CD14-positive monocyte (primary cell): Measurements from ENCODE around the gene SARS1. TPM values are rescaled to one million over a fixed set of nuclear protein-coding genes. Genes with fewer than 3 reads are reported as not detected.

Source experiments
- DNase-seq, 3 donors: peaks; one replicate each; pipeline ENCODE4 v3.0.0-alpha.2; 2011 to 2022
- H2AFZ ChIP-seq: 2 replicates; pipeline ENCODE4 v1.6.0; 2012; ENCODE audit warnings: mild to moderate bottlenecking, low read depth, low read length, inconsistent platforms; ENCODE audit not compliant: insufficient read depth, poor library complexity, severe bottlenecking
- H3K27ac ChIP-seq, 2 donors: 1 replicate in 1 of 2; 2 replicates in 1 of 2; pipeline ENCODE4 v1.5.1; 2012 to 2013; ENCODE audit warnings: low read length in 2 of 2, control low read depth in 1 of 2, inconsistent platforms in 1 of 2, low read depth in 1 of 2, mild to moderate bottlenecking in 1 of 2
- H3K27me3 ChIP-seq, 2 donors: one replicate each; pipeline versions ENCODE4 v1.6.0 to v1.6.1; 2011 to 2013; ENCODE audit warnings: low read length in 2 of 2; ENCODE audit not compliant: control insufficient read depth in 2 of 2, insufficient read depth in 2 of 2
- H3K36me3 ChIP-seq, 2 donors: replicated peaks in 1 of 2; 1 replicate in 1 of 2; 2 replicates in 1 of 2; pipeline versions ENCODE4 v1.5.1 to v1.6.1; 2012 to 2013; ENCODE audit warnings: low read length in 2 of 2, control low read depth in 1 of 2, inconsistent platforms in 1 of 2, mild to moderate bottlenecking in 1 of 2; ENCODE audit not compliant: insufficient read depth in 2 of 2, control insufficient read depth in 1 of 2
- H3K4me1 ChIP-seq, 2 donors: 1 replicate in 1 of 2; 2 replicates in 1 of 2; pipeline versions ENCODE4 v1.5.1 to v1.6.1; 2012 to 2013; ENCODE audit warnings: low read length in 2 of 2, control low read depth in 1 of 2, inconsistent platforms in 1 of 2, mild to moderate bottlenecking in 1 of 2, moderate library complexity in 1 of 2; ENCODE audit not compliant: insufficient read depth in 2 of 2, control insufficient read depth in 1 of 2
- H3K4me2 ChIP-seq: replicated peaks from 2 replicates; pipeline ENCODE3; 2012; ENCODE audit warnings: low read length, moderate library complexity, mild to moderate bottlenecking; ENCODE audit not compliant: poor library complexity, severe bottlenecking; ENCODE audit errors: extremely low read depth
- H3K4me3 ChIP-seq, 3 experiments: fragments of 200-600 bp in 1 of 3; sonication (generic) in 1 of 3; replicated peaks in 1 of 3; 1 replicate in 2 of 3; 2 replicates in 1 of 3; pipeline ENCODE4 v1.5.1; 2011 to 2013; ENCODE audit warnings: low read length in 3 of 3, mild to moderate bottlenecking in 3 of 3, control low read depth in 2 of 3, low read depth in 2 of 3, inconsistent platforms in 1 of 3, moderate library complexity in 1 of 3
- H3K79me2 ChIP-seq: 2 replicates; pipeline ENCODE4 v1.6.0; 2012; ENCODE audit warnings: mild to moderate bottlenecking, control low read depth, inconsistent platforms, low read length, moderate library complexity; ENCODE audit not compliant: insufficient read depth
- H3K9ac ChIP-seq: 2 replicates; pipeline ENCODE4 v1.6.0; 2017; ENCODE audit warnings: low read length, mild to moderate bottlenecking; ENCODE audit not compliant: insufficient read depth, poor library complexity, severe bottlenecking
- H3K9me3 ChIP-seq, 2 donors: replicated peaks in 1 of 2; 1 replicate in 1 of 2; 2 replicates in 1 of 2; pipeline versions ENCODE4 v1.5.1 to v1.6.1; 2012 to 2013; ENCODE audit warnings: low read length in 2 of 2, control low read depth in 1 of 2; ENCODE audit not compliant: control insufficient read depth in 1 of 2, insufficient read depth in 1 of 2
- H4K20me1 ChIP-seq: 2 replicates; pipeline ENCODE4 v1.6.0; 2012; ENCODE audit warnings: mild to moderate bottlenecking, low read length, control low read depth, moderate library complexity; ENCODE audit not compliant: insufficient read depth
- H3K27ac Mint-ChIP-seq, 7 donors: one replicate each; pipeline ENCODE4 v1.8.0; 2020; ENCODE audit warnings: mild to moderate bottlenecking in 7 of 7, mixed read lengths in 7 of 7, moderate library complexity in 6 of 7, inconsistent platforms in 2 of 7
- H3K27me3 Mint-ChIP-seq, 3 donors: one replicate each; pipeline ENCODE4 v1.8.0; 2021 to 2022; ENCODE audit warnings: low read depth in 3 of 3, mild to moderate bottlenecking in 3 of 3, mixed read lengths in 3 of 3, moderate library complexity in 3 of 3, inconsistent platforms in 1 of 3
- H3K36me3 Mint-ChIP-seq, 2 donors: one replicate each; pipeline ENCODE4 v1.8.0; 2020; ENCODE audit warnings: mixed read lengths in 2 of 2, inconsistent platforms in 1 of 2, mild to moderate bottlenecking in 1 of 2
- H3K4me1 Mint-ChIP-seq: one replicate; pipeline ENCODE4 v1.8.0; 2020; ENCODE audit warnings: mild to moderate bottlenecking, mixed read lengths
- H3K4me3 Mint-ChIP-seq, 2 donors: one replicate each; pipeline ENCODE4 v1.8.0; 2020; ENCODE audit warnings: mild to moderate bottlenecking in 2 of 2, mixed read lengths in 2 of 2, moderate library complexity in 1 of 2
- H3K9me3 Mint-ChIP-seq, 7 donors: one replicate each; pipeline ENCODE4 v1.8.0; 2020 to 2022; ENCODE audit warnings: mixed read lengths in 7 of 7, mild to moderate bottlenecking in 6 of 7, moderate library complexity in 6 of 7, inconsistent platforms in 2 of 7
- WGBS: methylation state at CpG from one replicate; pipeline ENCODE4 v1.1.5; 2013; ENCODE audit warnings: missing lambda C conversion rate; ENCODE audit not compliant: insufficient coverage; 5-methylcytosine and 5-hydroxymethylcytosine counted together
- intact Hi-C, 2 donors: fragments of 100-400 bp; cut with micrococcal nuclease; formaldehyde crosslinking; loops; one replicate each; pipeline versions ENCODE4 v1.15.0 to v1.15.1; 2023
- polyA plus RNA-seq, 3 donors: library from polyadenylated mRNA; depleted of rRNA in 1 of 3; unstranded in 2 of 3; stranded (reverse) in 1 of 3; fragments of 300-500 nt in 2 of 3; fragments of >200 nt in 1 of 3; fragmentation: Illumina TruSeq in 2 of 3; gene quantifications; 1 replicate in 2 of 3; 2 replicates in 1 of 3; pipeline ENCODE4 v1.2.3, GENCODE V29; 2012 to 2021
- TF ChIP-seq, protein P1 (sequence below): fragments of 200-600 bp; IDR thresholded peaks from one replicate; pipeline ENCODE4 v1.8.0; 2022; ENCODE audit warnings: antibody characterized with exemption, mild to moderate bottlenecking

SARS1 gene
- polyA plus RNA-seq, 3 donors: 70.1 to 107 (median 99.1) TPM

DNA sequence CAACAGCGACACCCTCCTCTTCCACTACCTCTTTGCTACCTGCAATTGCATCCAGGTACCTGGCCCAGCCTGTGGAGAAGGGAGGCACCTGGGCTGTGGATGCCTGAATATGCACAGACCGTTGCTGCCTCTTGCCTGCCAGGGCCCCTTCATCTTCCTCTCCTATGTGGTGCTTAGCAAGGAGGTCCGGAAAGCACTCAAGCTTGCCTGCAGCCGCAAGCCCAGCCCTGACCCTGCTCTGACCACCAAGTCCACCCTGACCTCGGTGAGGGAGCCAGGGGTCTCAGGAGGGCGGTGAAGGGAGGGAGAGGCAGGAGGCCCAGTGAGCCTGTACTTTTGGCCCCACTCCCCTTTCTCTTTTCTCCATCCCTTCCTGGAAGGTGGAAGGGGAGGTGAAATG, 57.7 kb downstream of the SARS1 start:
- Mint-ChIP-seq H3K27ac (no peak overlapping the region), H3K36me3 (peaks cover 0 to under 1% of the 10 kb centered on the region in 2 donors), H3K4me3 (no peak overlapping the region), H3K9me3 (no peaks in the 10 kb centered on the region), H3K27me3 (peaks cover 6 to 10% (median 10%) of the 10 kb centered on the region in 3 donors), H3K4me1 (peaks cover 20% of the 10 kb centered on the region)
- Histone ChIP-seq H3K36me3 (no peaks in the 10 kb centered on the region), H3K27ac (no peak overlapping the region), H3K79me2 (no peaks in the 10 kb centered on the region), H4K20me1 (no peaks in the 10 kb centered on the region), H3K4me3 (no peak overlapping the region), H3K27me3 (no peaks in the 10 kb centered on the region), H3K4me1 (peaks cover 8 to 19% of the 10 kb centered on the region in 2 donors), H2AFZ (no peak overlapping the region), H3K4me2 (no peak overlapping the region), H3K9me3 (no peaks in the 10 kb centered on the region), H3K9ac (no peak overlapping the region)
- intact Hi-C loops: loop anchor here in 1 of 2 donors (10.0 kb wide), 1 partner anchor 263 kb away; the partner anchor contains the start of gene GPR61
- no peak for DNase-seq
- TF ChIP-seq, protein P1, sequence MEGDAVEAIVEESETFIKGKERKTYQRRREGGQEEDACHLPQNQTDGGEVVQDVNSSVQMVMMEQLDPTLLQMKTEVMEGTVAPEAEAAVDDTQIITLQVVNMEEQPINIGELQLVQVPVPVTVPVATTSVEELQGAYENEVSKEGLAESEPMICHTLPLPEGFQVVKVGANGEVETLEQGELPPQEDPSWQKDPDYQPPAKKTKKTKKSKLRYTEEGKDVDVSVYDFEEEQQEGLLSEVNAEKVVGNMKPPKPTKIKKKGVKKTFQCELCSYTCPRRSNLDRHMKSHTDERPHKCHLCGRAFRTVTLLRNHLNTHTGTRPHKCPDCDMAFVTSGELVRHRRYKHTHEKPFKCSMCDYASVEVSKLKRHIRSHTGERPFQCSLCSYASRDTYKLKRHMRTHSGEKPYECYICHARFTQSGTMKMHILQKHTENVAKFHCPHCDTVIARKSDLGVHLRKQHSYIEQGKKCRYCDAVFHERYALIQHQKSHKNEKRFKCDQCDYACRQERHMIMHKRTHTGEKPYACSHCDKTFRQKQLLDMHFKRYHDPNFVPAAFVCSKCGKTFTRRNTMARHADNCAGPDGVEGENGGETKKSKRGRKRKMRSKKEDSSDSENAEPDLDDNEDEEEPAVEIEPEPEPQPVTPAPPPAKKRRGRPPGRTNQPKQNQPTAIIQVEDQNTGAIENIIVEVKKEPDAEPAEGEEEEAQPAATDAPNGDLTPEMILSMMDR: no peak
- 100% methylated on average over 1 of the region's 6 CpGs for WGBS

DNA sequence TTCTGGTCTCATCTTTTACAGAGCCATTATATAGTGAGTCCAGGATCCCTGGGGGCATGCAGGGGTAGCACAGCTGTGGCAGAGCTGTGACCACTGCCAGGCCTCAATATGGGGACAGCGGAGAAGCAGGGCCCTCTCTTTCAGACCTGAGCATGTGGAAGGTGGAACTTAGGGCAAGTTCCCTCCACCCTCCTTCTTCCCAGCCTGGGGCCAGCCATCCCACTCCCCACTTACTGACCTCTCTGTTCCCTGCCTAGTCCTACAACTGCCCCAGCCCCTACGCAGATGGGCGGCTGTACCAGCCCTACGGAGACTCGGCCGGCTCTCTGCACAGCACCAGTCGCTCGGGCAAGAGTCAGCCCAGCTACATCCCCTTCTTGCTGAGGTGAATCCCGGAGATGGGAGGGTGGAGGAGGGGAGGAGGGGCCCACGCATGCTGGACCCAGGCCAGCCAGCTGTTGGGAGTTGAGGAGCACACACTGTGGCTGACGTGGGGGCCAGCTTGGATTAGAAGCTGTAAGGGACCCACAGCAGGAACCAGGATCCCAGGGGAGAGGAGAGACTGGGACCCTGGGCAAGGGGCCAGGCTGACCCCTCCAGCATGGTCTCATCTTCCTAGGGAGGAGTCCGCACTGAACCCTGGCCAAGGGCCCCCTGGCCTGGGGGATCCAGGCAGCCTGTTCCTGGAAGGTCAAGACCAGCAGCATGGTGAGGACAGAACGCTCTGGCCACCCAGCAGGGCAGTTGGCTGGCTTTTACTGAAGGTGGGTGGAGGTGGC, 58.5 kb downstream of the SARS1 start:
- TF ChIP-seq, protein P1: no peak
- Mint-ChIP-seq H3K4me3 (no peak overlapping the region), H3K27me3 (peaks cover 6 to 10% (median 8%) of the 10 kb centered on the region in 3 donors), H3K4me1 (peaks cover 22% of the 10 kb centered on the region), H3K27ac (no peak overlapping the region), H3K9me3 (no peaks in the 10 kb centered on the region), H3K36me3 (peaks cover 0 to 4% of the 10 kb centered on the region in 2 donors)
- Histone ChIP-seq H2AFZ (no peak overlapping the region), H3K9me3 (no peaks in the 10 kb centered on the region), H3K79me2 (no peaks in the 10 kb centered on the region), H3K27ac (no peak overlapping the region), H3K9ac (no peak overlapping the region), H3K4me2 (no peak overlapping the region), H3K4me1 (peaks cover 10 to 20% of the 10 kb centered on the region in 2 donors), H3K4me3 (no peak overlapping the region), H4K20me1 (no peaks in the 10 kb centered on the region), H3K36me3 (no peaks in the 10 kb centered on the region), H3K27me3 (no peaks in the 10 kb centered on the region)
- 95% methylated on average over 5 of the region's 13 CpGs for WGBS
- DNase-seq: no peak
- intact Hi-C loops: loop anchor here in 1 of 2 donors (10.0 kb wide), 1 partner anchor 263 kb away; the partner anchor contains the start of gene GPR61
